ENCODE results near the gene THEM4. TPM values are rescaled to one million over a fixed set of nuclear protein-coding genes. Genes with fewer than 3 reads are reported as not detected.

The THEM4 gene
- total RNA-seq, 1 donor from 2014 or later, result 15.7 TPM

DNA sequence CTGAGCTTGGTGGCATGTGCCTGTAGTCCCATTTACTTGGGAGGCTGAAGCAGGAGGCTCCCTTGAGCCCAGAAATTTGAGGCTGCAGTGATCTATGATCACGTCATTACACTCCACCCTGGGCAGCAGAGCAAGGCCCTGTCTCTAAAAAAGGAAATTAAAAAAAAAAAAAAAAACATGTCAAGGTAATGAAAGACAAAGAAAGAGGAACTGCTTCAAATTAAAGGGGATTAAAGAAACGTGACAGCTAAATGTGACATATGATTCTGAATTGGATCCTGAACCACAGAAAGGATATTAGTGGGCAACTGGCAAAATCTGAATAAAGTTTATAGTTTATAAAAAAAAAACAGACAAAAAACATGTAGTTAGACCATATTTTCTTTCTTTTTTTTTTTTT is 65.9 kb downstream of the THEM4 start:
- no peaks in the 10 kb centered on the region for H3K9me3 Mint-ChIP-seq (ENCODE audit: unreplicated experiment)
- Histone ChIP-seq H3K9ac (ENCODE audit: low read length) (no peak overlapping the region), H2AFZ (ENCODE audit: low read depth, low read length) (no peak overlapping the region), H3K79me2 (ENCODE audit: insufficient read depth, low read length) (no peaks in the 10 kb centered on the region), H3K36me3 (ENCODE audit: insufficient read depth, low read length) (no peaks in the 10 kb centered on the region), H4K20me1 (ENCODE audit: insufficient read depth, low read length) (peaks cover 7% of the 10 kb centered on the region), H3K4me3 (ENCODE audit: insufficient read depth, low read depth, low read length) (no peak overlapping the region), H3K27me3 (ENCODE audit: insufficient read depth, low read length) (peaks cover 15% of the 10 kb centered on the region), H3K27ac (ENCODE audit: low read depth, low read length) (no peak overlapping the region), H3K9me3 (ENCODE audit: insufficient read depth, low read depth, low read length) (no peaks in the 10 kb centered on the region), H3K4me2 (ENCODE audit: low read length) (no peak overlapping the region), H3K4me1 (ENCODE audit: insufficient read depth, low read length) (peaks cover 30% of the 10 kb centered on the region)
- H3K27me3 Mint-ChIP-seq (ENCODE audit: low read depth, unreplicated experiment), result peaks cover 12% of the 10 kb centered on the region
- no peak for DNase-seq (ENCODE audit: low read depth)
- FAIRE-seq, result no peak
- H3K27ac Mint-ChIP-seq (ENCODE audit: unreplicated experiment), result no peak overlapping the region
- peaks cover 34% of the 10 kb centered on the region for H3K4me1 Mint-ChIP-seq (ENCODE audit: low read depth, unreplicated experiment)
- H3K36me3 Mint-ChIP-seq (ENCODE audit: low read depth, unreplicated experiment), result no peaks in the 10 kb centered on the region
- TF ChIP-seq, protein P1, sequence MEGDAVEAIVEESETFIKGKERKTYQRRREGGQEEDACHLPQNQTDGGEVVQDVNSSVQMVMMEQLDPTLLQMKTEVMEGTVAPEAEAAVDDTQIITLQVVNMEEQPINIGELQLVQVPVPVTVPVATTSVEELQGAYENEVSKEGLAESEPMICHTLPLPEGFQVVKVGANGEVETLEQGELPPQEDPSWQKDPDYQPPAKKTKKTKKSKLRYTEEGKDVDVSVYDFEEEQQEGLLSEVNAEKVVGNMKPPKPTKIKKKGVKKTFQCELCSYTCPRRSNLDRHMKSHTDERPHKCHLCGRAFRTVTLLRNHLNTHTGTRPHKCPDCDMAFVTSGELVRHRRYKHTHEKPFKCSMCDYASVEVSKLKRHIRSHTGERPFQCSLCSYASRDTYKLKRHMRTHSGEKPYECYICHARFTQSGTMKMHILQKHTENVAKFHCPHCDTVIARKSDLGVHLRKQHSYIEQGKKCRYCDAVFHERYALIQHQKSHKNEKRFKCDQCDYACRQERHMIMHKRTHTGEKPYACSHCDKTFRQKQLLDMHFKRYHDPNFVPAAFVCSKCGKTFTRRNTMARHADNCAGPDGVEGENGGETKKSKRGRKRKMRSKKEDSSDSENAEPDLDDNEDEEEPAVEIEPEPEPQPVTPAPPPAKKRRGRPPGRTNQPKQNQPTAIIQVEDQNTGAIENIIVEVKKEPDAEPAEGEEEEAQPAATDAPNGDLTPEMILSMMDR (IDR thresholded peaks at IDR 0.05; ENCODE audit: insufficient read depth, low read depth, low read length), result no peak
- no peak for TF ChIP-seq EZH2 (IDR thresholded peaks at IDR 0.05; ENCODE audit: insufficient read depth, low read length)
- H3K4me3 Mint-ChIP-seq (ENCODE audit: unreplicated experiment), result no peak overlapping the region

DNA sequence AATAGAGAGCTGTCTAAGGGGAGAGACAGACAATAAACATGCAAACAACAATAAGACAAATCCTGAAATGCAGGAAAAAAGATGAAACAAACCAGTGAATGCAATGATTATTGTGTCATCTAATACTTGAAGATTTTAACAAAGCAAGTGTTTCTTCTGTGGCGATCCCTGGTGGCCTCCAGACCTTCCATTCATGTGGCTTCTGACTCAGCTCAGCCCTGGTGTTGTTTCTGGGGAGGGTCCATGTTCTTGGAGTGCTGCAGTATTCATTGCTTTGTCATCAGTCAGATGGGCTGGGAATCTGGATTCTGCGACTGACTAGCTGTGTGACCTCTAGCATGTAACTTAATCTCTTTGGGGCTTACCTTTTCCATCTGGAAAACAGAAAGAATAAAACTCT is 68.2 kb downstream of the THEM4 start:
- Histone ChIP-seq H3K9ac (ENCODE audit: low read length) (no peak overlapping the region), H3K27ac (ENCODE audit: low read depth, low read length) (no peak overlapping the region), H2AFZ (ENCODE audit: low read depth, low read length) (no peak overlapping the region), H3K27me3 (ENCODE audit: insufficient read depth, low read length) (peaks cover 21% of the 10 kb centered on the region), H3K79me2 (ENCODE audit: insufficient read depth, low read length) (no peaks in the 10 kb centered on the region), H3K4me1 (ENCODE audit: insufficient read depth, low read length) (peaks cover 30% of the 10 kb centered on the region), H3K4me3 (ENCODE audit: insufficient read depth, low read depth, low read length) (no peak overlapping the region), H3K9me3 (ENCODE audit: insufficient read depth, low read depth, low read length) (no peaks in the 10 kb centered on the region), H3K36me3 (ENCODE audit: insufficient read depth, low read length) (no peaks in the 10 kb centered on the region), H4K20me1 (ENCODE audit: insufficient read depth, low read length) (peaks cover 15% of the 10 kb centered on the region), H3K4me2 (ENCODE audit: low read length) (peak overlapping the region; percentile 81)
- TF ChIP-seq, protein P1 (IDR thresholded peaks at IDR 0.05; ENCODE audit: insufficient read depth, low read depth, low read length), result no peak
- no peak for TF ChIP-seq EZH2 (IDR thresholded peaks at IDR 0.05; ENCODE audit: insufficient read depth, low read length)
- DNase-seq (ENCODE audit: low read depth) (peak; percentile 83), FAIRE-seq (peak; percentile 20)
- Mint-ChIP-seq H3K9me3 (ENCODE audit: unreplicated experiment) (no peaks in the 10 kb centered on the region), H3K36me3 (ENCODE audit: low read depth, unreplicated experiment) (no peaks in the 10 kb centered on the region), H3K27ac (ENCODE audit: unreplicated experiment) (peak overlapping the region; percentile 13), H3K4me1 (ENCODE audit: low read depth, unreplicated experiment) (peaks cover 38% of the 10 kb centered on the region), H3K4me3 (ENCODE audit: unreplicated experiment) (peak overlapping the region; percentile 36), H3K27me3 (ENCODE audit: low read depth, unreplicated experiment) (peaks cover 9% of the 10 kb centered on the region)

DNA sequence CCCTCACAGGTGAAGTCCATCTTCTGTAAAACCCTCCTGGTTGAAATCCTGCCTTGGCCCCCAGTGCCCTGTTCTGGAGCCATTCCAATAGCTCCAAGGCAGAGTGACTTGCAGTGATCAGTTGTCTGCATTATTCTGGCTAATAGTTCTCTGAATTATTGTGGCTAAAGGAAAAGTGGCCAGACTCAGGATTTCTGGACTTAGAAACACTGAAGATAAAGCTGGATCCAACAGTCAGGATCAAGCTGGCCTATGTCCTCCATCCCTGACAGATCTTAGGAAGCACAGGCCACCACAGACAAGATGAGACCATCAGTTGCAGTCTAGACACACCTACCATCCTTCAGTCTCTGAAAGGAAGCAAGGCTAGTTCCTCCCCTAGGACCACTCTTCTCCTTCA is 68.9 kb downstream of the THEM4 start:
- no peaks in the 10 kb centered on the region for H3K9me3 Mint-ChIP-seq (ENCODE audit: unreplicated experiment)
- peak overlapping the region; percentile 28 for H3K27ac Mint-ChIP-seq (ENCODE audit: unreplicated experiment)
- H3K9me3 ChIP-seq (ENCODE audit: insufficient read depth, low read depth, low read length), result no peaks in the 10 kb centered on the region
- DNase-seq (ENCODE audit: low read depth) (no peak), FAIRE-seq (no peak)
- peaks cover 21% of the 10 kb centered on the region for H3K27me3 ChIP-seq (ENCODE audit: insufficient read depth, low read length)
- H3K4me3 Mint-ChIP-seq (ENCODE audit: unreplicated experiment), result peak overlapping the region; percentile 31
- peaks cover 27% of the 10 kb centered on the region for H3K4me1 ChIP-seq (ENCODE audit: insufficient read depth, low read length)
- peaks cover 35% of the 10 kb centered on the region for H3K4me1 Mint-ChIP-seq (ENCODE audit: low read depth, unreplicated experiment)
- H3K4me2 ChIP-seq (ENCODE audit: low read length), result peak overlapping the region; percentile 81
- no peak overlapping the region for H3K4me3 ChIP-seq (ENCODE audit: insufficient read depth, low read depth, low read length)
- no peak overlapping the region for H3K9ac ChIP-seq (ENCODE audit: low read length)
- no peaks in the 10 kb centered on the region for H3K36me3 ChIP-seq (ENCODE audit: insufficient read depth, low read length)
- H3K36me3 Mint-ChIP-seq (ENCODE audit: low read depth, unreplicated experiment), result no peaks in the 10 kb centered on the region
- H3K79me2 ChIP-seq (ENCODE audit: insufficient read depth, low read length), result no peaks in the 10 kb centered on the region
- peaks cover 15% of the 10 kb centered on the region for H4K20me1 ChIP-seq (ENCODE audit: insufficient read depth, low read length)
- no peak for TF ChIP-seq EZH2 (IDR thresholded peaks at IDR 0.05; ENCODE audit: insufficient read depth, low read length)
- TF ChIP-seq, protein P1 (IDR thresholded peaks at IDR 0.05; ENCODE audit: insufficient read depth, low read depth, low read length), result no peak
- H3K27me3 Mint-ChIP-seq (ENCODE audit: low read depth, unreplicated experiment), result peaks cover 11% of the 10 kb centered on the region
- H3K27ac ChIP-seq (ENCODE audit: low read depth, low read length), result no peak overlapping the region
- H2AFZ ChIP-seq (ENCODE audit: low read depth, low read length), result no peak overlapping the region

All from astrocyte (in vitro differentiated cells and primary cell).